ENCODE measurements around the gene PRDM10.

The PRDM10 gene

GRCh38 chr11:129974672-129975071, 28.0 kb downstream of the PRDM10 start:
- Histone ChIP-seq H3K79me1 (replicated peaks; ENCODE audit: low read length, poor library complexity, severe bottlenecking) (peaks cover 24% of the 10 kb centered on the region), H3K4me3 (ENCODE audit: insufficient read depth in 1 of 2, low read depth in 1 of 2, low read length in 2 of 2) (no peak overlapping the region), H4K91ac (ENCODE audit: low read length) (no peak overlapping the region), H3K4ac (ENCODE audit: low read depth in 1 of 2, low read length in 2 of 2) (no peak overlapping the region), H3K4me2 (ENCODE audit: low read length, poor library complexity, severe bottlenecking) (no peak overlapping the region), H3K27ac (ENCODE audit: low read length, poor library complexity, severe bottlenecking) (no peak overlapping the region), H2BK120ac (ENCODE audit: low read depth, low read length) (no peak overlapping the region), H2AK5ac (ENCODE audit: low read length, severe bottlenecking) (no peak overlapping the region), H3K9ac (ENCODE audit: low read length) (no peak overlapping the region), H2AFZ (ENCODE audit: low read depth, low read length) (no peak overlapping the region), H3K18ac (ENCODE audit: low read depth in 1 of 2, low read length in 2 of 2) (no peak overlapping the region), H3K23ac (ENCODE audit: low read length in 2 of 2) (no peak overlapping the region), H2BK5ac (ENCODE audit: low read depth, low read length, poor library complexity, severe bottlenecking) (no peak overlapping the region), H2BK12ac (ENCODE audit: low read length in 2 of 2) (no peak overlapping the region), H3K4me1 (ENCODE audit: control insufficient read depth, insufficient read depth, low read depth, low read length) (peaks cover 9% of the 10 kb centered on the region), H3K9me3 (ENCODE audit: control insufficient read depth, low read length) (no peaks in the 10 kb centered on the region), H3K27me3 (ENCODE audit: control insufficient read depth in 1 of 2, insufficient read depth in 1 of 2, low read length in 2 of 2) (no peaks in the 10 kb centered on the region), H3K36me3 (ENCODE audit: control insufficient read depth in 1 of 2, insufficient read depth in 2 of 2, low read depth in 1 of 2, low read length in 2 of 2) (peaks cover 0 to 6% of the 10 kb centered on the region in 2 experiments), H4K8ac (ENCODE audit: low read length) (no peak overlapping the region), H3K14ac (ENCODE audit: low read length in 2 of 2) (no peak overlapping the region), H2BK15ac (ENCODE audit: low read depth, poor library complexity, severe bottlenecking) (no peak overlapping the region)
- DNase-seq: no peak
- WGBS: 92% methylated on average over 11 of the region's 11 CpGs

GRCh38 chr11:129974237-129974636, 28.4 kb downstream of the PRDM10 start:
- Histone ChIP-seq H2AK5ac (ENCODE audit: low read length, severe bottlenecking) (no peak overlapping the region), H2AFZ (ENCODE audit: low read depth, low read length) (no peak overlapping the region), H2BK12ac (ENCODE audit: low read length in 2 of 2) (no peak overlapping the region), H2BK15ac (ENCODE audit: low read depth, poor library complexity, severe bottlenecking) (no peak overlapping the region), H3K9ac (ENCODE audit: low read length) (no peak overlapping the region), H3K14ac (ENCODE audit: low read length in 2 of 2) (no peak overlapping the region), H3K18ac (ENCODE audit: low read depth in 1 of 2, low read length in 2 of 2) (no peak overlapping the region), H3K27me3 (ENCODE audit: control insufficient read depth in 1 of 2, insufficient read depth in 1 of 2, low read length in 2 of 2) (no peaks in the 10 kb centered on the region), H4K91ac (ENCODE audit: low read length) (no peak overlapping the region), H2BK5ac (ENCODE audit: low read depth, low read length, poor library complexity, severe bottlenecking) (no peak overlapping the region), H3K36me3 (ENCODE audit: control insufficient read depth in 1 of 2, insufficient read depth in 2 of 2, low read depth in 1 of 2, low read length in 2 of 2) (peaks cover 0 to 5% of the 10 kb centered on the region in 2 experiments), H3K23ac (ENCODE audit: low read length in 2 of 2) (no peak overlapping the region), H3K4me2 (ENCODE audit: low read length, poor library complexity, severe bottlenecking) (no peak overlapping the region), H3K4me1 (ENCODE audit: control insufficient read depth, insufficient read depth, low read depth, low read length) (peaks cover 9% of the 10 kb centered on the region), H3K9me3 (ENCODE audit: control insufficient read depth, low read length) (no peaks in the 10 kb centered on the region), H3K79me1 (replicated peaks; ENCODE audit: low read length, poor library complexity, severe bottlenecking) (peaks cover 20% of the 10 kb centered on the region), H3K27ac (ENCODE audit: low read length, poor library complexity, severe bottlenecking) (no peak overlapping the region), H2BK120ac (ENCODE audit: low read depth, low read length) (no peak overlapping the region), H3K4me3 (ENCODE audit: insufficient read depth in 1 of 2, low read depth in 1 of 2, low read length in 2 of 2) (no peak overlapping the region), H3K4ac (ENCODE audit: low read depth in 1 of 2, low read length in 2 of 2) (no peak overlapping the region), H4K8ac (ENCODE audit: low read length) (no peak overlapping the region)
- DNase-seq: no peak

GRCh38 chr11:129973809-129974208, 28.8 kb downstream of the PRDM10 start:
- Histone ChIP-seq H3K4ac (ENCODE audit: low read depth in 1 of 2, low read length in 2 of 2) (no peak overlapping the region), H2BK12ac (ENCODE audit: low read length in 2 of 2) (no peak overlapping the region), H3K4me3 (ENCODE audit: insufficient read depth in 1 of 2, low read depth in 1 of 2, low read length in 2 of 2) (no peak overlapping the region), H2BK5ac (ENCODE audit: low read depth, low read length, poor library complexity, severe bottlenecking) (no peak overlapping the region), H3K27ac (ENCODE audit: low read length, poor library complexity, severe bottlenecking) (no peak overlapping the region), H3K27me3 (ENCODE audit: control insufficient read depth in 1 of 2, insufficient read depth in 1 of 2, low read length in 2 of 2) (no peaks in the 10 kb centered on the region), H2AFZ (ENCODE audit: low read depth, low read length) (no peak overlapping the region), H2BK15ac (ENCODE audit: low read depth, poor library complexity, severe bottlenecking) (no peak overlapping the region), H3K79me1 (replicated peaks; ENCODE audit: low read length, poor library complexity, severe bottlenecking) (peaks cover 19% of the 10 kb centered on the region), H3K9ac (ENCODE audit: low read length) (no peak overlapping the region), H3K36me3 (ENCODE audit: control insufficient read depth in 1 of 2, insufficient read depth in 2 of 2, low read depth in 1 of 2, low read length in 2 of 2) (peaks cover 0 to 3% of the 10 kb centered on the region in 2 experiments), H2BK120ac (ENCODE audit: low read depth, low read length) (no peak overlapping the region), H3K14ac (ENCODE audit: low read length in 2 of 2) (no peak overlapping the region), H3K4me2 (ENCODE audit: low read length, poor library complexity, severe bottlenecking) (no peak overlapping the region), H4K8ac (ENCODE audit: low read length) (no peak overlapping the region), H3K9me3 (ENCODE audit: control insufficient read depth, low read length) (no peaks in the 10 kb centered on the region), H2AK5ac (ENCODE audit: low read length, severe bottlenecking) (no peak overlapping the region), H3K23ac (ENCODE audit: low read length in 2 of 2) (no peak overlapping the region), H4K91ac (ENCODE audit: low read length) (no peak overlapping the region), H3K18ac (ENCODE audit: low read depth in 1 of 2, low read length in 2 of 2) (no peak overlapping the region), H3K4me1 (ENCODE audit: control insufficient read depth, insufficient read depth, low read depth, low read length) (peaks cover 10% of the 10 kb centered on the region)
- WGBS: 70% methylated on average over 4 of the region's 5 CpGs
- DNase-seq: no peak

GRCh38 chr11:129973068-129973467, 29.6 kb downstream of the PRDM10 start:
- Histone ChIP-seq H3K79me1 (replicated peaks; ENCODE audit: low read length, poor library complexity, severe bottlenecking) (peaks cover 24% of the 10 kb centered on the region), H2BK15ac (ENCODE audit: low read depth, poor library complexity, severe bottlenecking) (no peak overlapping the region), H2BK120ac (ENCODE audit: low read depth, low read length) (no peak overlapping the region), H4K91ac (ENCODE audit: low read length) (no peak overlapping the region), H2BK5ac (ENCODE audit: low read depth, low read length, poor library complexity, severe bottlenecking) (no peak overlapping the region), H3K18ac (ENCODE audit: low read depth in 1 of 2, low read length in 2 of 2) (no peak overlapping the region), H3K4me1 (ENCODE audit: control insufficient read depth, insufficient read depth, low read depth, low read length) (peaks cover 15% of the 10 kb centered on the region), H2BK12ac (ENCODE audit: low read length in 2 of 2) (no peak overlapping the region), H2AFZ (ENCODE audit: low read depth, low read length) (no peak overlapping the region), H3K27me3 (ENCODE audit: control insufficient read depth in 1 of 2, insufficient read depth in 1 of 2, low read length in 2 of 2) (no peaks in the 10 kb centered on the region), H3K14ac (ENCODE audit: low read length in 2 of 2) (no peak overlapping the region), H3K9ac (ENCODE audit: low read length) (no peak overlapping the region), H3K4ac (ENCODE audit: low read depth in 1 of 2, low read length in 2 of 2) (no peak overlapping the region), H3K9me3 (ENCODE audit: control insufficient read depth, low read length) (no peaks in the 10 kb centered on the region), H4K8ac (ENCODE audit: low read length) (no peak overlapping the region), H3K27ac (ENCODE audit: low read length, poor library complexity, severe bottlenecking) (no peak overlapping the region), H3K36me3 (ENCODE audit: control insufficient read depth in 1 of 2, insufficient read depth in 2 of 2, low read depth in 1 of 2, low read length in 2 of 2) (peaks cover 0 to 3% of the 10 kb centered on the region in 2 experiments), H3K4me2 (ENCODE audit: low read length, poor library complexity, severe bottlenecking) (no peak overlapping the region), H3K4me3 (ENCODE audit: insufficient read depth in 1 of 2, low read depth in 1 of 2, low read length in 2 of 2) (no peak overlapping the region), H3K23ac (ENCODE audit: low read length in 2 of 2) (no peak overlapping the region), H2AK5ac (ENCODE audit: low read length, severe bottlenecking) (no peak overlapping the region)
- DNase-seq: no peak
- WGBS: no CpG with 5 or more reads among the region's 1 CpG

All from mesenchymal stem cell (in vitro differentiated cells and primary cell).